ENCODE data around the gene BCAS3. TPM values are rescaled to one million over a fixed set of nuclear protein-coding genes. Genes with fewer than 3 reads are reported as not detected.

BCAS3 gene
- total and polyA plus RNA-seq, 2 donors (not counting 1 experiment from before 2014, with no cell fraction given): 13.9 to 73.4 TPM

- ChIA-PET POLR2A (interaction anchor here (0.6 kb wide), 1 partner anchor 71 kb away, joined by 4 read pairs; no protein-coding TSS in a partner anchor), CTCF (interaction anchor here (0.6 kb wide), 1 partner anchor 320 kb away, joined by 3 read pairs; no protein-coding TSS in a partner anchor)
- Histone ChIP-seq H3K9me3 (ENCODE audit: control extremely low read depth in 1 of 3, control insufficient read depth in 2 of 3, insufficient read depth in 1 of 3, low read length in 2 of 3) (no peaks in the 10 kb centered on the region), H3K27ac (ENCODE audit: low read length in 2 of 2) (no peak overlapping the region), H3K36me3 (replicated peaks in 1 of 2; ENCODE audit: control extremely low read depth in 1 of 2, control insufficient read depth in 1 of 2, extremely low read depth in 1 of 2, insufficient read depth in 2 of 2, low read length in 1 of 2) (no peaks in the 10 kb centered on the region), H2AFZ (ENCODE audit: insufficient read depth, low read depth, low read length, poor library complexity, severe bottlenecking) (no peak overlapping the region), H3K9ac (ENCODE audit: low read length) (no peak overlapping the region), H3K27me3 (replicated peaks in 1 of 4; ENCODE audit: control extremely low read depth in 1 of 4, control insufficient read depth in 3 of 4, insufficient read depth in 4 of 4, low read length in 3 of 4) (no peaks in the 10 kb centered on the region), H3K4me2 (replicated peaks; ENCODE audit: low read depth, low read length, poor library complexity, severe bottlenecking) (no peak overlapping the region), H4K20me1 (ENCODE audit: control insufficient read depth, insufficient read depth, low read length, poor library complexity, severe bottlenecking) (no peaks in the 10 kb centered on the region), H3K79me2 (ENCODE audit: control insufficient read depth, insufficient read depth, low read length) (no peaks in the 10 kb centered on the region), H3K4me3 (ENCODE audit: control extremely low read depth in 1 of 5, extremely low read depth in 1 of 5, insufficient read depth in 1 of 5, low read depth in 2 of 5, low read length in 4 of 5) (no peak overlapping the region), H3K4me1 (ENCODE audit: control insufficient read depth in 2 of 2, insufficient read depth in 2 of 2, low read length in 2 of 2) (no peaks in the 10 kb centered on the region)
- H3K4me1 Mint-ChIP-seq: peaks cover 2% of the 10 kb centered on the region
- no peaks in the 10 kb centered on the region for H3K27me3 Mint-ChIP-seq
- DNase-seq (no peak), ATAC-seq (ENCODE audit: low read depth) (no peak)
- no peaks in the 10 kb centered on the region for H3K9me3 Mint-ChIP-seq (ENCODE audit: insufficient read depth)
- WGBS (ENCODE audit: insufficient coverage): no CpG with 5 or more reads among the region's 3 CpGs
- no peak overlapping the region for H3K4me3 Mint-ChIP-seq
- no peak for TF ChIP-seq EZH2 (IDR thresholded peaks at IDR 0.05; ENCODE audit: borderline replicate concordance, insufficient read depth, low read depth, low read length, poor library complexity, severe bottlenecking)
- TF ChIP-seq CTCF (IDR thresholded peaks at IDR 0.05): no peak
- intact Hi-C loops (cut with micrococcal nuclease): no loop called here
- no peak overlapping the region for H3K27ac Mint-ChIP-seq
Observed at GRCh38 chr17:61026818-61027217, 349.2 kb downstream of the BCAS3 start.

GRCh38 chr17:61029181-61029580 is 351.5 kb downstream of the BCAS3 start:
- peaks cover 2% of the 10 kb centered on the region for H3K4me1 Mint-ChIP-seq
- no peak for ATAC-seq (ENCODE audit: low read depth)
- Histone ChIP-seq H3K9ac (ENCODE audit: low read length) (no peak overlapping the region), H3K4me2 (replicated peaks; ENCODE audit: low read depth, low read length, poor library complexity, severe bottlenecking) (no peak overlapping the region), H3K79me2 (ENCODE audit: control insufficient read depth, insufficient read depth, low read length) (no peaks in the 10 kb centered on the region), H3K4me3 (ENCODE audit: control extremely low read depth in 1 of 5, extremely low read depth in 1 of 5, insufficient read depth in 1 of 5, low read depth in 2 of 5, low read length in 4 of 5) (no peak overlapping the region), H2AFZ (ENCODE audit: insufficient read depth, low read depth, low read length, poor library complexity, severe bottlenecking) (no peak overlapping the region), H3K9me3 (ENCODE audit: control extremely low read depth in 1 of 3, control insufficient read depth in 2 of 3, insufficient read depth in 1 of 3, low read length in 2 of 3) (no peaks in the 10 kb centered on the region), H3K4me1 (ENCODE audit: control insufficient read depth in 2 of 2, insufficient read depth in 2 of 2, low read length in 2 of 2) (no peaks in the 10 kb centered on the region), H3K36me3 (replicated peaks in 1 of 2; ENCODE audit: control extremely low read depth in 1 of 2, control insufficient read depth in 1 of 2, extremely low read depth in 1 of 2, insufficient read depth in 2 of 2, low read length in 1 of 2) (no peaks in the 10 kb centered on the region), H4K20me1 (ENCODE audit: control insufficient read depth, insufficient read depth, low read length, poor library complexity, severe bottlenecking) (no peaks in the 10 kb centered on the region), H3K27ac (ENCODE audit: low read length in 2 of 2) (no peak overlapping the region), H3K27me3 (replicated peaks in 1 of 4; ENCODE audit: control extremely low read depth in 1 of 4, control insufficient read depth in 3 of 4, insufficient read depth in 4 of 4, low read length in 3 of 4) (no peaks in the 10 kb centered on the region)
- TF ChIP-seq CTCF (IDR thresholded peaks at IDR 0.05) (no peak), EZH2 (IDR thresholded peaks at IDR 0.05; ENCODE audit: borderline replicate concordance, insufficient read depth, low read depth, low read length, poor library complexity, severe bottlenecking) (no peak)
- intact Hi-C loops (cut with micrococcal nuclease): no loop called here
- H3K9me3 Mint-ChIP-seq (ENCODE audit: insufficient read depth): no peaks in the 10 kb centered on the region
- H3K27me3 Mint-ChIP-seq: no peaks in the 10 kb centered on the region
- H3K4me3 Mint-ChIP-seq: no peak overlapping the region
- POLR2A ChIA-PET: no interaction called here
- no peak for DNase-seq
- CTCF ChIA-PET: interaction anchor here (0.6 kb wide), 1 partner anchor 324 kb away, joined by 3 read pairs; no protein-coding TSS in a partner anchor
- WGBS (ENCODE audit: insufficient coverage): no CpG with 5 or more reads among the region's 4 CpGs
- no peak overlapping the region for H3K27ac Mint-ChIP-seq
